Retinal pigment epithelial cell (primary cell): ENCODE measurements around the gene OR5K1.

ENCODE experiments used
- DNase-seq: peaks from one replicate; pipeline ENCODE4 v3.0.0-alpha.2; 2010; ENCODE audit warnings: low read depth
- H3K4me3 ChIP-seq: 2 replicates; pipeline ENCODE4 v1.5.1; 2011; ENCODE audit warnings: mild to moderate bottlenecking, low read length, control low read depth, moderate library complexity
- CTCF ChIP-seq: conservative IDR thresholded peaks from 2 replicates; pipeline ENCODE4 v1.5.1; 2011; ENCODE audit warnings: low read depth, low read length, control low read depth, inconsistent platforms

OR5K1 gene

GRCh38 chr3:98462901-98463300, at the start of gene OR5K1:
TSS of gene OR5K1 (plus strand) at chr3:98463201. CDS start at chr3:98469577, 6,376 bp downstream.
- TF ChIP-seq CTCF = no peak

GRCh38 chr3:98432575-98432974, 30.4 kb upstream of the OR5K1 start:
- no peak for TF ChIP-seq CTCF
- DNase-seq = no peak
- no peak overlapping the region for H3K4me3 ChIP-seq

More at GRCh38 chr3:98462901-98463300, at the start of gene OR5K1:
- DNase-seq = no peak
- H3K4me3 ChIP-seq = no peak within 1 kb of the TSS

- no peak for TF ChIP-seq CTCF
- no peak for DNase-seq
- no peak overlapping the region for H3K4me3 ChIP-seq
Measured at GRCh38 chr3:98433764-98434163, 29.2 kb upstream of the OR5K1 start.

- TF ChIP-seq CTCF = no peak
- no peak for DNase-seq
- no peak overlapping the region for H3K4me3 ChIP-seq
Measured at GRCh38 chr3:98434412-98434811, 28.6 kb upstream of the OR5K1 start.

- no peak overlapping the region for H3K4me3 ChIP-seq
- TF ChIP-seq CTCF = no peak
- no peak for DNase-seq
Measured at GRCh38 chr3:98440283-98440682, 22.7 kb upstream of the OR5K1 start.

GRCh38 chr3:98445949-98446406, 17.0 kb upstream of the OR5K1 start:
- no peak for TF ChIP-seq CTCF
- no peak overlapping the region for H3K4me3 ChIP-seq
- DNase-seq = no peak

- TF ChIP-seq CTCF = no peak
- DNase-seq = no peak
Measured at GRCh38 chr3:98449606-98450193, 13.3 kb upstream of the OR5K1 start.

More at GRCh38 chr3:98449606-98450193, 13.3 kb upstream of the OR5K1 start:
- H3K4me3 ChIP-seq = no peak overlapping the region
